Measurements from ENCODE around the gene MTX2.

GRCh38 chr2:176268976-176269318 lies 295 bp upstream of the MTX2 start:
- TF ChIP-seq FOXA1 (IDR thresholded peaks at IDR 0.05), result no peak
- no peak for TF ChIP-seq ZNF384 (IDR thresholded peaks at IDR 0.05)
- no peak for TF ChIP-seq FOXK2 (IDR thresholded peaks at IDR 0.05)
- TF ChIP-seq L3MBTL2 (conservative IDR thresholded peaks at IDR 0.05), result no peak
- TF ChIP-seq NFRKB (IDR thresholded peaks at IDR 0.05), result no peak
- no peak for TF ChIP-seq SUZ12 (IDR thresholded peaks at IDR 0.05)
- no peak for TF ChIP-seq BHLHE40 (IDR thresholded peaks at IDR 0.05; ENCODE audit: borderline replicate concordance)
- no peak for TF ChIP-seq ELF4 (IDR thresholded peaks at IDR 0.05)
